Heart left ventricle (tissue), 13 donors: ENCODE measurements around the gene PLCG2.

Source experiments
- CTCF ChIP-seq, 12 donors: fragments of 200-600 bp; sonication (generic) in 4 of 12; IDR thresholded peaks; one replicate each; pipeline versions ENCODE4 v1.5.0 to v1.8.0; 2018 to 2022; ENCODE audit warnings: antibody characterized with exemption in 12 of 12, mild to moderate bottlenecking in 5 of 12
- POLR2A ChIP-seq, 2 donors: fragments of 450-650 bp; IDR thresholded peaks; one replicate each; pipeline ENCODE4 v1.6.1; 2017; ENCODE audit warnings: antibody characterized with exemption in 2 of 2, mild to moderate bottlenecking in 2 of 2, moderate library complexity in 2 of 2
- donor health status: ischemic (EF 13 %, LVEDD 7.1; RV severe dilation, severe dysfunction).
- donor health status: DM: no; HTN: yes; CAD: no.
- donor health status: DM: no; HTN: no; CAD: no.
- donor health status: ischemic (EF 25% LVEDD 6.9; RV normal size, moderate dysfunction).
- donor health status: ischemic (EF 25% LVEDD 5.7; RV mildly dilated, moderate dysfunction).
- donor health status: ischemic (EF 35%, LVEDD 5.7; RV mildly dilated, moderate dysfunction).
- donor health status: nonischemic (EF 11% LVEDD 7.7; RV severe dilation, severe dysfunction).
- donor health status: DM: yes; HTN: yes; CAD: no.
- donor health status: PGD.
- donor health status: ischemic (EF 29% LVEDD 5.4; RV normal size, mild dysfunction).
- donor health status: nonischemic (EF 23%, LVEDD 6.1; RV moderate dilation, normal function).

- TF ChIP-seq CTCF (IDR thresholded peaks at IDR 0.05) (no peak), POLR2A (IDR thresholded peaks at IDR 0.05) (no peak)
These were observed 52.6 kb downstream of the PLCG2 start for GRCh38 chr16:81831722-81832126.
